IMR-90 (cell line): ENCODE results near the gene L3MBTL2. TPM values are rescaled to one million over a fixed set of nuclear protein-coding genes. Genes with fewer than 3 reads are reported as not detected.

Experiments used
- ATAC-seq: fragments of 200-7000 bp; cut with Tn5 transposase; 2 replicates; pipeline ENCODE4 v1.9.1; 2020; ENCODE audit warnings: low read depth, mild to moderate bottlenecking, moderate library complexity
- BruUV-seq: library from RNA; stranded (reverse); fragments of 400-500 nt; replicated peaks from 2 replicates; lab custom pipeline; 2021; lab: Mats Ljungman, UMichigan
- CTCF ChIA-PET: fragments of 300-600 bp; formaldehyde crosslinking; extraction: SDS; loops from one replicate; lab custom pipeline; 2021; ENCODE audit warnings: antibody characterized with exemption; lab: Yijun Ruan, JAX
- POLR2A ChIA-PET: fragments of 300-600 bp; sonication (Branson Sonifier 250); formaldehyde crosslinking; loops from one replicate; lab custom pipeline; 2022; ENCODE audit warnings: antibody characterized with exemption; ENCODE audit not compliant: unreplicated experiment; lab: Charles Lee
- DNase-seq: peaks from one replicate; pipeline ENCODE4 v3.0.0; 2013
- H2AFZ ChIP-seq: replicated peaks from 2 replicates; pipeline ENCODE3; 2013; ENCODE audit warnings: low read length, mild to moderate bottlenecking; ENCODE audit not compliant: poor library complexity
- H2AK5ac ChIP-seq: 2 replicates; pipeline ENCODE4 v1.6.1; 2013; ENCODE audit warnings: low read depth, low read length, inconsistent platforms
- H2AK9ac ChIP-seq: replicated peaks from 2 replicates; pipeline ENCODE3; 2013; ENCODE audit warnings: mild to moderate bottlenecking, low read depth, low read length, moderate library complexity; ENCODE audit not compliant: poor library complexity
- H2BK120ac ChIP-seq: 2 replicates; pipeline ENCODE4 v1.6.1; 2013; ENCODE audit warnings: low read depth, low read length, inconsistent platforms
- H2BK15ac ChIP-seq: 3 replicates; pipeline ENCODE4 v1.6.1; 2013; ENCODE audit warnings: low read depth, low read length, inconsistent platforms
- H2BK20ac ChIP-seq: 2 replicates; pipeline ENCODE4 v1.6.1; 2013; ENCODE audit warnings: low read depth, mild to moderate bottlenecking, inconsistent platforms, low read length, moderate library complexity
- H2BK5ac ChIP-seq: 2 replicates; pipeline ENCODE4 v1.6.1; 2013; ENCODE audit warnings: mild to moderate bottlenecking, low read depth, low read length, inconsistent platforms; ENCODE audit not compliant: poor library complexity, severe bottlenecking
- H3K14ac ChIP-seq: replicated peaks from 2 replicates; pipeline ENCODE4 v1.6.1; 2013; ENCODE audit warnings: low read depth, low read length, inconsistent platforms
- H3K18ac ChIP-seq: 2 replicates; pipeline ENCODE4 v1.6.1; 2013; ENCODE audit warnings: low read depth, low read length, control low read depth
- H3K23ac ChIP-seq: 2 replicates; pipeline ENCODE4 v1.6.1; 2013; ENCODE audit warnings: low read depth, low read length, inconsistent platforms
- H3K27ac ChIP-seq: 2 replicates; pipeline ENCODE4 v1.5.1; 2013; ENCODE audit warnings: mild to moderate bottlenecking, control low read depth, low read length; ENCODE audit not compliant: insufficient read depth
- H3K27me3 ChIP-seq: 2 replicates; pipeline ENCODE4 v1.6.1; 2013; ENCODE audit warnings: low read length; ENCODE audit not compliant: control insufficient read depth, insufficient read depth
- H3K36me3 ChIP-seq: 2 replicates; pipeline ENCODE4 v1.6.1; 2013; ENCODE audit warnings: low read length, mixed read lengths; ENCODE audit not compliant: control insufficient read depth, insufficient read depth
- H3K4ac ChIP-seq: 2 replicates; pipeline ENCODE4 v1.6.1; 2013; ENCODE audit warnings: low read depth, low read length, inconsistent platforms
- H3K4me1 ChIP-seq: 2 replicates; pipeline ENCODE4 v1.6.1; 2013; ENCODE audit warnings: low read length, mixed read lengths; ENCODE audit not compliant: control insufficient read depth, insufficient read depth
- H3K4me2 ChIP-seq: 2 replicates; pipeline ENCODE4 v1.6.1; 2013; ENCODE audit warnings: low read depth, mild to moderate bottlenecking, control low read depth, low read length, moderate library complexity
- H3K4me3 ChIP-seq: 2 replicates; pipeline ENCODE4 v1.5.1; 2013; ENCODE audit warnings: low read depth, mild to moderate bottlenecking, control low read depth, low read length, moderate library complexity; ENCODE audit not compliant: insufficient read depth
- H3K56ac ChIP-seq: 2 replicates; pipeline ENCODE4 v1.6.1; 2013; ENCODE audit warnings: low read length, inconsistent platforms; ENCODE audit not compliant: insufficient read depth; ENCODE audit errors: extremely low read depth
- H3K79me1 ChIP-seq, 2 experiments: 2 replicates each; pipeline ENCODE4 v1.6.1; 2013; ENCODE audit warnings: low read length in 2 of 2, inconsistent platforms in 1 of 2, low read depth in 1 of 2
- H3K9ac ChIP-seq: 2 replicates; pipeline ENCODE4 v1.6.1; 2013; ENCODE audit warnings: low read depth, low read length, control low read depth
- H3K9me1 ChIP-seq: 2 replicates; pipeline ENCODE4 v1.6.1; 2013; ENCODE audit warnings: low read length, inconsistent platforms; ENCODE audit not compliant: insufficient read depth
- H3K9me3 ChIP-seq: 2 replicates; pipeline ENCODE4 v1.6.1; 2013; ENCODE audit warnings: low read length; ENCODE audit not compliant: control insufficient read depth, insufficient read depth
- H4K20me1 ChIP-seq: 2 replicates; pipeline ENCODE4 v1.6.1; 2013; ENCODE audit warnings: low read length, inconsistent platforms; ENCODE audit not compliant: insufficient read depth
- H4K5ac ChIP-seq: 2 replicates; pipeline ENCODE4 v1.6.1; 2013; ENCODE audit warnings: mild to moderate bottlenecking, low read depth, low read length, control low read depth
- H4K8ac ChIP-seq, 2 experiments: 2 replicates each; pipeline ENCODE4 v1.6.1; 2013; ENCODE audit warnings: low read depth in 2 of 2, low read length in 2 of 2, control low read depth in 1 of 2, inconsistent platforms in 1 of 2
- H4K91ac ChIP-seq: 2 replicates; pipeline ENCODE4 v1.6.1; 2013; ENCODE audit warnings: low read depth, low read length, inconsistent platforms; ENCODE audit not compliant: insufficient read depth
- CTCF ChIP-seq: conservative IDR thresholded peaks from 2 replicates; pipeline ENCODE4 v1.5.1; 2012; ENCODE audit warnings: mild to moderate bottlenecking, low read depth, low read length, improper control_type of control experiment
- FOS ChIP-seq: fragments of 150-350 bp; IDR thresholded peaks from 2 replicates; pipeline ENCODE4 v1.6.1; 2016; ENCODE audit warnings: low read depth, low read length
- MAFK ChIP-seq: IDR thresholded peaks from 2 replicates; pipeline ENCODE4 v1.6.1; 2012; ENCODE audit warnings: low read depth, low read length, improper control_type of control experiment
- NFE2L2 ChIP-seq: fragments of 150-350 bp; IDR thresholded peaks from 2 replicates; pipeline ENCODE4 v1.6.1; 2016; ENCODE audit warnings: low read depth, mild to moderate bottlenecking, low read length
- RAD21 ChIP-seq: IDR thresholded peaks from 2 replicates; pipeline ENCODE4 v1.6.1; 2012; ENCODE audit warnings: low read length, improper control_type of control experiment
- SMC3 ChIP-seq: fragments of 150-350 bp; IDR thresholded peaks from 2 replicates; pipeline ENCODE4 v1.6.1; 2016; ENCODE audit warnings: low read depth, mild to moderate bottlenecking, antibody characterized with exemption, low read length, moderate library complexity
- WGBS, 2 experiments: methylation state at CpG; one replicate each; pipeline versions ENCODE4 v1.1.5 to v1.1.7; 2013; ENCODE audit warnings: missing lambda C conversion rate in 2 of 2; ENCODE audit not compliant: insufficient read length in 1 of 2; ENCODE audit errors: extremely low coverage in 2 of 2; 5-methylcytosine and 5-hydroxymethylcytosine counted together
- dilution Hi-C: fragments of 300-500 bp; cut with HindIII; formaldehyde crosslinking; loops from one replicate; pipeline ENCODE4 v1.14.3; 2018; ENCODE audit warnings: low sequenced_read_pairs; ENCODE audit not compliant: unreplicated experiment
- in situ Hi-C: fragments of 300-500 bp; cut with MboI; formaldehyde crosslinking; loops from 3 replicates; pipeline ENCODE4 v1.14.3; 2019; ENCODE audit warnings: low sequenced_read_pairs, inconsistent platforms, mixed read lengths
- intact Hi-C: fragments of 100-400 bp; cut with micrococcal nuclease; formaldehyde crosslinking; loops from 2 replicates; pipeline ENCODE4 v1.10.0; 2022
- polyA plus RNA-seq, 3 experiments: library from polyadenylated mRNA; depleted of rRNA; stranded (reverse); fragments of >200 nt; gene quantifications; 2 replicates each; pipeline ENCODE4 v1.2.3, GENCODE V29; 2012; ENCODE audit warnings: low replicate concordance in 1 of 3
- total RNA-seq: library from RNA; depleted of rRNA; stranded (reverse); fragments of >200 nt; gene quantifications from 2 replicates; pipeline ENCODE4 v1.2.3, GENCODE V29; 2012

L3MBTL2 gene
- total and polyA plus RNA-seq, 2 of the 4 experiments (the other 2 are of a cell fraction): 20.6 to 25.1 TPM

GRCh38 chr22:41215409-41215808, 10.3 kb downstream of the L3MBTL2 start:
- no TSS peak for BruUV-seq
- Histone ChIP-seq H2BK20ac (no peak overlapping the region), H3K18ac (no peak overlapping the region), H3K27ac (no peak overlapping the region), H3K79me1 (peaks cover 7 to 33% of the 10 kb centered on the region in 2 experiments; a peak in 2 of 4 replicates), H4K91ac (no peak overlapping the region), H2BK15ac (no peak overlapping the region), H3K4me2 (no peak overlapping the region; the same call in 1 of the 2 replicates), H3K56ac (no peak overlapping the region), H2AFZ (no peak overlapping the region), H3K9me3 (no peaks in the 10 kb centered on the region), H2AK5ac (no peak overlapping the region), H3K14ac (no peak overlapping the region), H3K27me3 (no peaks in the 10 kb centered on the region), H3K4me3 (no peak overlapping the region), H3K4me1 (peaks cover 18% of the 10 kb centered on the region), H2AK9ac (no peak overlapping the region), H4K5ac (no peak overlapping the region), H2BK5ac (no peak overlapping the region), H3K23ac (no peak overlapping the region), H4K8ac (no peak overlapping the region), H4K20me1 (no peaks in the 10 kb centered on the region), H3K9me1 (peaks cover 19% of the 10 kb centered on the region), H3K4ac (no peak overlapping the region), H2BK120ac (no peak overlapping the region), H3K9ac (no peak overlapping the region), H3K36me3 (peaks cover 17% of the 10 kb centered on the region)
- dilution Hi-C loops (no loop called here), intact Hi-C loops (no loop called here), in situ Hi-C loops (no loop called here)
- no peak for ATAC-seq
- CTCF ChIA-PET: no interaction called here
- no peak for DNase-seq
- POLR2A ChIA-PET: interaction anchor here (0.6 kb wide), 1 partner anchor 166 kb away, joined by 3 read pairs; no protein-coding TSS in a partner anchor
- 100% methylated on average over 3 of the region's 10 CpGs; no CpG with 5 or more reads in 1 of the 2 experiments for WGBS, 2 experiments
- TF ChIP-seq RAD21: no peak
- TF ChIP-seq NFE2L2: no peak
- TF ChIP-seq SMC3: no peak
- TF ChIP-seq FOS: no peak
- no peak for TF ChIP-seq MAFK
- no peak for TF ChIP-seq CTCF
